Esophagus (tissue), 2 donors: Measurements from ENCODE around the gene HOXC9. TPM values are rescaled to one million over a fixed set of nuclear protein-coding genes. Genes with fewer than 3 reads are reported as not detected.

Source experiments
- H3K27ac ChIP-seq, 2 donors: one replicate each; pipeline ENCODE4 v1.5.1; 2013; ENCODE audit warnings: low read depth in 2 of 2, mild to moderate bottlenecking in 2 of 2, inconsistent platforms in 1 of 2, low read length in 1 of 2, moderate library complexity in 1 of 2
- H3K27me3 ChIP-seq, 2 donors: one replicate each; pipeline ENCODE4 v1.6.1; 2013; ENCODE audit warnings: low read length in 2 of 2, control low read depth in 1 of 2, mild to moderate bottlenecking in 1 of 2; ENCODE audit not compliant: insufficient read depth in 2 of 2, control insufficient read depth in 1 of 2
- H3K36me3 ChIP-seq, 2 donors: one replicate each; pipeline ENCODE4 v1.6.1; 2013; ENCODE audit warnings: low read length in 1 of 2; ENCODE audit not compliant: control insufficient read depth in 2 of 2, insufficient read depth in 2 of 2
- H3K4me1 ChIP-seq, 2 donors: one replicate each; pipeline ENCODE4 v1.6.1; 2013; ENCODE audit warnings: low read length in 1 of 2; ENCODE audit not compliant: control insufficient read depth in 2 of 2, insufficient read depth in 2 of 2
- H3K4me3 ChIP-seq, 2 donors: one replicate each; pipeline ENCODE4 v1.5.1; 2013; ENCODE audit warnings: low read length in 2 of 2, mild to moderate bottlenecking in 2 of 2, low read depth in 1 of 2, moderate library complexity in 1 of 2
- H3K9me3 ChIP-seq, 2 donors: one replicate each; pipeline ENCODE4 v1.6.1; 2013; ENCODE audit warnings: mild to moderate bottlenecking in 2 of 2, low read depth in 1 of 2, low read length in 1 of 2, moderate library complexity in 1 of 2; ENCODE audit not compliant: control insufficient read depth in 2 of 2, insufficient read depth in 1 of 2
- WGBS, 2 donors: extraction: QIAGEN DNeasy Blood & Tissue Kit; methylation state at CpG; one replicate each; pipeline ENCODE4 v1.1.7; 2013; 5-methylcytosine and 5-hydroxymethylcytosine counted together
- polyA plus RNA-seq, 2 donors: library from polyadenylated mRNA; stranded (reverse); fragments of 200-250 nt; gene quantifications; one replicate each; pipeline ENCODE4 v1.2.3, GENCODE V29; 2013
- donor health status: healthy with polysubstance abuse.
- donor health status: Bipolar disorder and iron deficiency.

The HOXC9 gene
- polyA plus RNA-seq, 2 donors = 0.20 to 0.51 TPM

- Histone ChIP-seq H3K27me3 (no peaks in the 10 kb centered on the region), H3K36me3 (no peaks in the 10 kb centered on the region), H3K4me1 (peaks cover 0 to 11% of the 10 kb centered on the region in 2 donors), H3K9me3 (no peaks in the 10 kb centered on the region), H3K4me3 (no peak overlapping the region), H3K27ac (no peak overlapping the region)
- 44 to 57% methylated on average over 6 of the region's 6 CpGs for WGBS, 2 donors
Measured at GRCh38 chr12:54042970-54043853, 43.3 kb downstream of the HOXC9 start.

- no peaks in the 10 kb centered on the region for H3K27me3 ChIP-seq
- H3K36me3 ChIP-seq = no peaks in the 10 kb centered on the region
- peaks cover 0 to 5% of the 10 kb centered on the region in 2 donors for H3K4me1 ChIP-seq
- 44 to 65% methylated on average over 5 of the region's 5 CpGs for WGBS, 2 donors
- no peak overlapping the region for H3K4me3 ChIP-seq
- no peak overlapping the region for H3K27ac ChIP-seq
- H3K9me3 ChIP-seq = no peaks in the 10 kb centered on the region
Measured at GRCh38 chr12:54044425-54045103, 44.6 kb downstream of the HOXC9 start.

DNA sequence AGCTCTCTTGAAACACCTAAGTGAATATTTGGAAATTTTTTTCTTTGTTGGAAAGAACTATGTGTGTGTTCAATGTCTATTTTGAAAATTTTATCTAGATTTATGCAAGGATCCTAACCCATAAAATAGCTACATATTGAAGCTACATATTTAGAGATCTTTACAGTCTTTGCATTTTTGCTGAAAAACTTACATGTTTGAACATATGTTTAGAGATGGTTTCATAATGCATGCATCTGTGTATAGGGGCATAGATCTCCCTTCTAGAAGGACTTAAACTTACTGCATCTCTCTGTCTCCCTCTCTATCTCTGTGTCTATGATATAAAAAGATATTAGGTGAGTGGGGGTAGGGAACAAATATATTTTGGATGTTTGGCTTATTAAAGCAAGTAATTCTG lies 45.4 kb downstream of the HOXC9 start:
- H3K9me3 ChIP-seq = no peaks in the 10 kb centered on the region
- H3K27me3 ChIP-seq = no peaks in the 10 kb centered on the region
- peaks cover 0 to 5% of the 10 kb centered on the region in 2 donors for H3K4me1 ChIP-seq
- no peaks in the 10 kb centered on the region for H3K36me3 ChIP-seq
- peak overlapping the region in 1 of 2 donors; percentile 57 for H3K4me3 ChIP-seq
- H3K27ac ChIP-seq = no peak overlapping the region

DNA sequence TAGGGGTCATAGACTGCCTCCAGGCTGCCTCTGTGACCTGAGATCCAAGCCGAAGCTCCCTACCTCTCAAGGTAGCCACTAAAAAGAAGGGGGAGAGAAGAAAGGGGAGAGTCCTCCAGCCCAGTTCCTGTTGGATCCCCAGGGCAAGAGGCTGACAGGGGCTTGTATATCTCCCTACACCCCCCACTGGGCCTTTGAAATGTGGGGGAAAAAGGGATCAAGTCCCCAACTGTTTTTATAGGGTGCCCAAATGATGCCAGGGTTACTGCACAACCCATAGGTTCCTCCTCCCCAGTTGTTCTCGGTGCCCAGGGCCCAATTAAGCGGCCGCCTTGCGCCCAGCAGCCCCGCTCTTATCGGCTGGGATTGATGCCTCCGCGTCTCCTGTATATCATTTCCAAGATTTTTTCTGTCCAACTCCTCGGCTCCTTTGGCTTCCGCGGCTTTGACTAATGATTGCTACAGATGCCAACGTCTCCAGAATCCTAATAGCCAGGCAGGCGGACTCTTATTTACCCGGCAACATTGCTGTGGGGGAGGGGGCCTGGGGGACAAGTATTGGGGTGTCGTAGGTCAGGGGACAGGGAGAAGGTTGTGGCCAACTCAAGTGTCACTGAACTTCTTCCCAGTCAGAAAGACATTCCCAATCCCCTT lies 46.0 kb downstream of the HOXC9 start:
- H3K4me3 ChIP-seq = peak overlapping the region in 1 of 2 donors; percentile 57
- H3K27me3 ChIP-seq = no peaks in the 10 kb centered on the region
- WGBS, 2 donors = 37 to 46% methylated on average over 16 of the region's 16 CpGs
- H3K9me3 ChIP-seq = no peaks in the 10 kb centered on the region
- H3K27ac ChIP-seq = no peak overlapping the region
- H3K36me3 ChIP-seq = no peaks in the 10 kb centered on the region
- peaks cover 0 to 5% of the 10 kb centered on the region in 2 donors for H3K4me1 ChIP-seq

GRCh38 chr12:54046809-54047159 lies 46.8 kb downstream of the HOXC9 start:
- WGBS, 2 donors = 18 to 24% methylated on average over 27 of the region's 27 CpGs
- Histone ChIP-seq H3K9me3 (no peaks in the 10 kb centered on the region), H3K4me3 (peak overlapping the region; percentile 36 to 57), H3K27ac (peak overlapping the region; percentile 11 to 68), H3K27me3 (no peaks in the 10 kb centered on the region), H3K4me1 (peaks cover 0 to 5% of the 10 kb centered on the region in 2 donors), H3K36me3 (no peaks in the 10 kb centered on the region)

- 21 to 24% methylated on average over 61 of the region's 61 CpGs for WGBS, 2 donors
- H3K27ac ChIP-seq = peak overlapping the region; percentile 11 to 68
Measured at GRCh38 chr12:54047160-54047963, 47.4 kb downstream of the HOXC9 start.

GRCh38 chr12:54047964-54048303 lies 48.0 kb downstream of the HOXC9 start:
- H3K9me3 ChIP-seq = no peaks in the 10 kb centered on the region
- 49 to 50% methylated on average over 8 of the region's 8 CpGs for WGBS, 2 donors
- peaks cover 5 to 6% of the 10 kb centered on the region in 2 donors for H3K4me1 ChIP-seq
- H3K4me3 ChIP-seq = peak overlapping the region in 1 of 2 donors; percentile 57
- no peaks in the 10 kb centered on the region for H3K27me3 ChIP-seq
- H3K36me3 ChIP-seq = no peaks in the 10 kb centered on the region
- peak overlapping the region; percentile 11 to 68 for H3K27ac ChIP-seq

More at GRCh38 chr12:54047160-54047963, 47.4 kb downstream of the HOXC9 start:
- Histone ChIP-seq H3K36me3 (no peaks in the 10 kb centered on the region), H3K4me1 (peaks cover under 1 to 5% of the 10 kb centered on the region in 2 donors), H3K27me3 (no peaks in the 10 kb centered on the region), H3K9me3 (no peaks in the 10 kb centered on the region), H3K4me3 (peak overlapping the region; percentile 36 to 57)

GRCh38 chr12:54048406-54049093 lies 48.6 kb downstream of the HOXC9 start:
- peaks cover 5 to 6% of the 10 kb centered on the region in 2 donors for H3K4me1 ChIP-seq
- no peaks in the 10 kb centered on the region for H3K27me3 ChIP-seq
- 53 to 63% methylated on average over 3 of the region's 3 CpGs for WGBS, 2 donors
- no peaks in the 10 kb centered on the region for H3K9me3 ChIP-seq
- peak overlapping the region in 1 of 2 donors; percentile 57 for H3K4me3 ChIP-seq
- H3K36me3 ChIP-seq = no peaks in the 10 kb centered on the region
- no peak overlapping the region for H3K27ac ChIP-seq
